Neuronal stem cell (in vitro differentiated cells): ENCODE data around the gene MYH6.
A peak's percentile ranks its signal among the peaks of the same experiment; 100 is the strongest.

ENCODE experiments used
- DNase-seq: peaks from one replicate; pipeline ENCODE4 v3.0.0-alpha.2; 2013; ENCODE audit warnings: low spot score
- H2AFZ ChIP-seq: one replicate; pipeline ENCODE4 v1.6.1; 2013; ENCODE audit warnings: mild to moderate bottlenecking, low read length, inconsistent platforms
- H2AK5ac ChIP-seq: 2 replicates; pipeline ENCODE4 v1.6.1; 2013; ENCODE audit warnings: low read depth, mild to moderate bottlenecking, inconsistent platforms, low read length, moderate library complexity, mixed read lengths
- H2BK120ac ChIP-seq: 2 replicates; pipeline ENCODE4 v1.6.1; 2013; ENCODE audit warnings: low read depth, mild to moderate bottlenecking, inconsistent platforms, low read length, moderate library complexity, mixed read lengths
- H2BK12ac ChIP-seq: one replicate; pipeline ENCODE4 v1.6.1; 2013; ENCODE audit warnings: low read length, inconsistent platforms
- H2BK15ac ChIP-seq: 2 replicates; pipeline ENCODE4 v1.6.1; 2013; ENCODE audit warnings: mild to moderate bottlenecking, low read length, inconsistent platforms, mixed read lengths
- H2BK5ac ChIP-seq: one replicate; pipeline ENCODE4 v1.6.1; 2013; ENCODE audit warnings: inconsistent platforms, mild to moderate bottlenecking, low read length, moderate library complexity
- H3K14ac ChIP-seq: one replicate; pipeline ENCODE4 v1.6.1; 2013; ENCODE audit warnings: low read length, inconsistent platforms
- H3K18ac ChIP-seq: 2 replicates; pipeline ENCODE4 v1.6.1; 2013; ENCODE audit warnings: low read length, inconsistent platforms
- H3K23ac ChIP-seq: 2 replicates; pipeline ENCODE4 v1.6.1; 2013; ENCODE audit warnings: low read depth, mild to moderate bottlenecking, mixed read lengths, low read length, inconsistent platforms; ENCODE audit not compliant: poor library complexity
- H3K27ac ChIP-seq: replicated peaks from 3 replicates; pipeline ENCODE4 v1.5.1; 2013; ENCODE audit warnings: low read length, inconsistent platforms
- H3K27me3 ChIP-seq, 3 experiments: 2 replicates each; pipeline ENCODE4 v1.6.1; 2013; ENCODE audit warnings: low read length in 3 of 3, mild to moderate bottlenecking in 2 of 3, inconsistent platforms in 1 of 3, low read depth in 1 of 3, mixed read lengths in 1 of 3, moderate library complexity in 1 of 3; ENCODE audit not compliant: control insufficient read depth in 3 of 3, insufficient read depth in 3 of 3
- H3K36me3 ChIP-seq, 2 donors: replicated peaks in 1 of 2; 2 replicates each; pipeline ENCODE4 v1.6.1; 2013; ENCODE audit warnings: low read length in 2 of 2; ENCODE audit not compliant: control insufficient read depth in 2 of 2, insufficient read depth in 2 of 2
- H3K4ac ChIP-seq: 2 replicates; pipeline ENCODE4 v1.6.1; 2013; ENCODE audit warnings: inconsistent platforms, mild to moderate bottlenecking, low read length, moderate library complexity
- H3K4me1 ChIP-seq, 2 donors: 1 replicate in 1 of 2; 2 replicates in 1 of 2; pipeline ENCODE4 v1.6.1; 2013; ENCODE audit warnings: low read length in 2 of 2, low read depth in 1 of 2; ENCODE audit not compliant: control insufficient read depth in 2 of 2, insufficient read depth in 1 of 2
- H3K4me2 ChIP-seq: one replicate; pipeline ENCODE4 v1.6.1; 2013; ENCODE audit warnings: mild to moderate bottlenecking, low read length, inconsistent platforms; ENCODE audit not compliant: insufficient read depth, poor library complexity, severe bottlenecking
- H3K4me3 ChIP-seq, 2 donors: 2 replicates each; pipeline ENCODE4 v1.5.1; 2013; ENCODE audit warnings: low read length in 2 of 2, mild to moderate bottlenecking in 2 of 2, inconsistent platforms in 1 of 2, moderate library complexity in 1 of 2
- H3K79me1 ChIP-seq: one replicate; pipeline ENCODE4 v1.6.1; 2013; ENCODE audit warnings: low read depth, mild to moderate bottlenecking, inconsistent platforms, low read length, moderate library complexity
- H3K9ac ChIP-seq: one replicate; pipeline ENCODE4 v1.6.1; 2013; ENCODE audit warnings: mild to moderate bottlenecking, low read depth, low read length, inconsistent platforms; ENCODE audit not compliant: poor library complexity
- H3K9me3 ChIP-seq, 2 donors: replicated peaks in 1 of 2; 2 replicates each; pipeline versions ENCODE3 to v1.6.1; 2013; ENCODE audit warnings: low read length in 2 of 2, mild to moderate bottlenecking in 2 of 2, inconsistent platforms in 1 of 2, low read depth in 1 of 2, mixed read lengths in 1 of 2, moderate library complexity in 1 of 2; ENCODE audit not compliant: control insufficient read depth in 2 of 2, insufficient read depth in 1 of 2
- H4K8ac ChIP-seq: one replicate; pipeline ENCODE4 v1.6.1; 2013; ENCODE audit warnings: low read depth, mild to moderate bottlenecking, inconsistent platforms, low read length, moderate library complexity
- H4K91ac ChIP-seq: one replicate; pipeline ENCODE4 v1.6.1; 2013; ENCODE audit warnings: low read length, low read depth, mild to moderate bottlenecking, inconsistent platforms; ENCODE audit not compliant: poor library complexity
- WGBS, 2 donors: extraction: QIAGEN DNeasy Blood & Tissue Kit; methylation state at CpG; one replicate each; pipeline ENCODE4 v1.1.7; 2013; ENCODE audit warnings: missing lambda C conversion rate in 2 of 2, mixed read lengths in 1 of 2; ENCODE audit not compliant: insufficient read length in 2 of 2, insufficient replicate concordance in 1 of 2; ENCODE audit errors: extremely low coverage in 2 of 2; 5-methylcytosine and 5-hydroxymethylcytosine counted together

The MYH6 gene

GRCh38 chr14:23365732-23366425, 42.2 kb downstream of the MYH6 start:
- WGBS, 2 donors = no CpG with 5 or more reads among the region's 51 CpGs
- H3K4me3 ChIP-seq = peak overlapping the region; percentile 91 to 94
- peaks cover 3 to 31% of the 10 kb centered on the region in 2 donors for H3K36me3 ChIP-seq
- H2BK12ac ChIP-seq = peak overlapping the region; percentile 48
- H3K14ac ChIP-seq = peak overlapping the region; percentile 99
- peak overlapping the region; percentile 96 for H2BK5ac ChIP-seq
- peaks cover 0 to 24% (median 2%) of the 10 kb centered on the region in 3 experiments for H3K27me3 ChIP-seq
- no peak overlapping the region for H4K8ac ChIP-seq
- peaks cover 12 to 17% of the 10 kb centered on the region in 2 donors for H3K4me1 ChIP-seq
- H3K23ac ChIP-seq = peak overlapping the region; percentile 87
- DNase-seq = no peak
- peak overlapping the region; percentile 87 for H3K4me2 ChIP-seq
- peak overlapping the region; percentile 99 for H3K18ac ChIP-seq
- peak overlapping the region; percentile 99 for H2AK5ac ChIP-seq
- H2AFZ ChIP-seq = peak overlapping the region; percentile 93
- H3K4ac ChIP-seq = peak overlapping the region; percentile 80
- H3K9ac ChIP-seq = peak overlapping the region; percentile 99
- peak overlapping the region; percentile 68 for H2BK15ac ChIP-seq
- H3K79me1 ChIP-seq = peaks cover 5% of the 10 kb centered on the region
- peak overlapping the region; percentile 99 for H3K27ac ChIP-seq
- peak overlapping the region; percentile 83 for H4K91ac ChIP-seq
- peak overlapping the region; percentile 85 for H2BK120ac ChIP-seq
- H3K9me3 ChIP-seq = no peaks in the 10 kb centered on the region

GRCh38 chr14:23365036-23365731, 42.9 kb downstream of the MYH6 start, which contains the start of gene EFS:
EFS (minus strand) TSS chr14:23365172; CDS start chr14:23365025, 147 bp downstream.
- no peaks in the 10 kb centered on the region for H3K9me3 ChIP-seq
- no CpG with 5 or more reads among the region's 74 CpGs for WGBS, 2 donors
- peaks cover 12 to 17% of the 10 kb centered on the region in 2 donors for H3K4me1 ChIP-seq
- H4K91ac ChIP-seq = peak within 1 kb of the TSS; percentile 83
- peak within 1 kb of the TSS; percentile 96 for H3K27ac ChIP-seq
- H2BK120ac ChIP-seq = peak within 1 kb of the TSS; percentile 85
- H3K36me3 ChIP-seq = peaks cover 10 to 38% of the 10 kb centered on the region in 2 donors
- DNase-seq = peak; percentile 29
- H4K8ac ChIP-seq = peak within 1 kb of the TSS; percentile 66
- H2BK12ac ChIP-seq = peak within 1 kb of the TSS; percentile 63
- H3K4me2 ChIP-seq = peak within 1 kb of the TSS; percentile 87
- H3K4me3 ChIP-seq = peak within 1 kb of the TSS; percentile 91 to 94
- H2BK15ac ChIP-seq = peak within 1 kb of the TSS; percentile 68
- peak within 1 kb of the TSS; percentile 99 for H3K18ac ChIP-seq
- peak within 1 kb of the TSS; percentile 87 for H3K23ac ChIP-seq
- peak within 1 kb of the TSS; percentile 93 for H2AFZ ChIP-seq
- H3K14ac ChIP-seq = peak within 1 kb of the TSS; percentile 99
- peak within 1 kb of the TSS; percentile 99 for H3K9ac ChIP-seq
- H2AK5ac ChIP-seq = peak within 1 kb of the TSS; percentile 99
- peaks cover 0 to 19% (median 2%) of the 10 kb centered on the region in 3 experiments for H3K27me3 ChIP-seq
- peak within 1 kb of the TSS; percentile 96 for H2BK5ac ChIP-seq
- peak within 1 kb of the TSS; percentile 80 for H3K4ac ChIP-seq
- H3K79me1 ChIP-seq = peaks cover 5% of the 10 kb centered on the region

GRCh38 chr14:23364164-23365035, 43.7 kb downstream of the MYH6 start:
- H2BK120ac ChIP-seq = peak overlapping the region; percentile 85
- H4K8ac ChIP-seq = peak overlapping the region; percentile 66
- no CpG with 5 or more reads among the region's 21 CpGs for WGBS, 2 donors
- H2AFZ ChIP-seq = peak overlapping the region; percentile 93
- peaks cover 15 to 46% of the 10 kb centered on the region in 2 donors for H3K36me3 ChIP-seq
- peak overlapping the region; percentile 44 for H3K4ac ChIP-seq
- peak overlapping the region; percentile 96 for H2BK5ac ChIP-seq
- H3K14ac ChIP-seq = peak overlapping the region; percentile 66
- H3K79me1 ChIP-seq = peaks cover 5% of the 10 kb centered on the region
- H2BK15ac ChIP-seq = peak overlapping the region; percentile 68
- DNase-seq = peak; percentile 76
- peak overlapping the region; percentile 87 for H3K4me2 ChIP-seq
- H3K9ac ChIP-seq = peak overlapping the region; percentile 99
- peak overlapping the region; percentile 35 for H3K23ac ChIP-seq
- H3K4me3 ChIP-seq = peak overlapping the region; percentile 91 to 94
- peaks cover 12 to 17% of the 10 kb centered on the region in 2 donors for H3K4me1 ChIP-seq
- H2AK5ac ChIP-seq = peak overlapping the region; percentile 99
- H2BK12ac ChIP-seq = peak overlapping the region; percentile 63
- H3K9me3 ChIP-seq = no peaks in the 10 kb centered on the region
- peak overlapping the region; percentile 42 for H4K91ac ChIP-seq
- H3K27ac ChIP-seq = peak overlapping the region; percentile 96
- peak overlapping the region; percentile 99 for H3K18ac ChIP-seq
- H3K27me3 ChIP-seq = peaks cover 0 to 15% (median 0%) of the 10 kb centered on the region in 3 experiments
